CD14-positive monocyte (primary cell): ENCODE data around the gene ABCD2. TPM values are rescaled to one million over a fixed set of nuclear protein-coding genes. Genes with fewer than 3 reads are reported as not detected.

Experiments
- DNase-seq, 3 donors: peaks; one replicate each; pipeline ENCODE4 v3.0.0-alpha.2; 2011 to 2022
- H2AFZ ChIP-seq: 2 replicates; pipeline ENCODE4 v1.6.0; 2012; ENCODE audit warnings: mild to moderate bottlenecking, low read depth, low read length, inconsistent platforms; ENCODE audit not compliant: insufficient read depth, poor library complexity, severe bottlenecking
- H3K27ac ChIP-seq, 2 donors: 1 replicate in 1 of 2; 2 replicates in 1 of 2; pipeline ENCODE4 v1.5.1; 2012 to 2013; ENCODE audit warnings: low read length in 2 of 2, control low read depth in 1 of 2, inconsistent platforms in 1 of 2, low read depth in 1 of 2, mild to moderate bottlenecking in 1 of 2
- H3K27me3 ChIP-seq, 2 donors: one replicate each; pipeline versions ENCODE4 v1.6.0 to v1.6.1; 2011 to 2013; ENCODE audit warnings: low read length in 2 of 2; ENCODE audit not compliant: control insufficient read depth in 2 of 2, insufficient read depth in 2 of 2
- H3K36me3 ChIP-seq, 2 donors: replicated peaks in 1 of 2; 1 replicate in 1 of 2; 2 replicates in 1 of 2; pipeline versions ENCODE4 v1.5.1 to v1.6.1; 2012 to 2013; ENCODE audit warnings: low read length in 2 of 2, control low read depth in 1 of 2, inconsistent platforms in 1 of 2, mild to moderate bottlenecking in 1 of 2; ENCODE audit not compliant: insufficient read depth in 2 of 2, control insufficient read depth in 1 of 2
- H3K4me1 ChIP-seq, 2 donors: 1 replicate in 1 of 2; 2 replicates in 1 of 2; pipeline versions ENCODE4 v1.5.1 to v1.6.1; 2012 to 2013; ENCODE audit warnings: low read length in 2 of 2, control low read depth in 1 of 2, inconsistent platforms in 1 of 2, mild to moderate bottlenecking in 1 of 2, moderate library complexity in 1 of 2; ENCODE audit not compliant: insufficient read depth in 2 of 2, control insufficient read depth in 1 of 2
- H3K4me2 ChIP-seq: replicated peaks from 2 replicates; pipeline ENCODE3; 2012; ENCODE audit warnings: low read length, moderate library complexity, mild to moderate bottlenecking; ENCODE audit not compliant: poor library complexity, severe bottlenecking; ENCODE audit errors: extremely low read depth
- H3K4me3 ChIP-seq, 3 experiments: fragments of 200-600 bp in 1 of 3; sonication (generic) in 1 of 3; replicated peaks in 1 of 3; 1 replicate in 2 of 3; 2 replicates in 1 of 3; pipeline ENCODE4 v1.5.1; 2011 to 2013; ENCODE audit warnings: low read length in 3 of 3, mild to moderate bottlenecking in 3 of 3, control low read depth in 2 of 3, low read depth in 2 of 3, inconsistent platforms in 1 of 3, moderate library complexity in 1 of 3
- H3K79me2 ChIP-seq: 2 replicates; pipeline ENCODE4 v1.6.0; 2012; ENCODE audit warnings: mild to moderate bottlenecking, control low read depth, inconsistent platforms, low read length, moderate library complexity; ENCODE audit not compliant: insufficient read depth
- H3K9ac ChIP-seq: 2 replicates; pipeline ENCODE4 v1.6.0; 2017; ENCODE audit warnings: low read length, mild to moderate bottlenecking; ENCODE audit not compliant: insufficient read depth, poor library complexity, severe bottlenecking
- H3K9me3 ChIP-seq, 2 donors: replicated peaks in 1 of 2; 1 replicate in 1 of 2; 2 replicates in 1 of 2; pipeline versions ENCODE4 v1.5.1 to v1.6.1; 2012 to 2013; ENCODE audit warnings: low read length in 2 of 2, control low read depth in 1 of 2; ENCODE audit not compliant: control insufficient read depth in 1 of 2, insufficient read depth in 1 of 2
- H4K20me1 ChIP-seq: 2 replicates; pipeline ENCODE4 v1.6.0; 2012; ENCODE audit warnings: mild to moderate bottlenecking, low read length, control low read depth, moderate library complexity; ENCODE audit not compliant: insufficient read depth
- H3K27ac Mint-ChIP-seq, 7 donors: one replicate each; pipeline ENCODE4 v1.8.0; 2020; ENCODE audit warnings: mild to moderate bottlenecking in 7 of 7, mixed read lengths in 7 of 7, moderate library complexity in 6 of 7, inconsistent platforms in 2 of 7
- H3K27me3 Mint-ChIP-seq, 3 donors: one replicate each; pipeline ENCODE4 v1.8.0; 2021 to 2022; ENCODE audit warnings: low read depth in 3 of 3, mild to moderate bottlenecking in 3 of 3, mixed read lengths in 3 of 3, moderate library complexity in 3 of 3, inconsistent platforms in 1 of 3
- H3K36me3 Mint-ChIP-seq, 2 donors: one replicate each; pipeline ENCODE4 v1.8.0; 2020; ENCODE audit warnings: mixed read lengths in 2 of 2, inconsistent platforms in 1 of 2, mild to moderate bottlenecking in 1 of 2
- H3K4me1 Mint-ChIP-seq: one replicate; pipeline ENCODE4 v1.8.0; 2020; ENCODE audit warnings: mild to moderate bottlenecking, mixed read lengths
- H3K4me3 Mint-ChIP-seq, 2 donors: one replicate each; pipeline ENCODE4 v1.8.0; 2020; ENCODE audit warnings: mild to moderate bottlenecking in 2 of 2, mixed read lengths in 2 of 2, moderate library complexity in 1 of 2
- H3K9me3 Mint-ChIP-seq, 7 donors: one replicate each; pipeline ENCODE4 v1.8.0; 2020 to 2022; ENCODE audit warnings: mixed read lengths in 7 of 7, mild to moderate bottlenecking in 6 of 7, moderate library complexity in 6 of 7, inconsistent platforms in 2 of 7
- WGBS: methylation state at CpG from one replicate; pipeline ENCODE4 v1.1.5; 2013; ENCODE audit warnings: missing lambda C conversion rate; ENCODE audit not compliant: insufficient coverage; 5-methylcytosine and 5-hydroxymethylcytosine counted together
- intact Hi-C, 2 donors: fragments of 100-400 bp; cut with micrococcal nuclease; formaldehyde crosslinking; loops; one replicate each; pipeline versions ENCODE4 v1.15.0 to v1.15.1; 2023
- polyA plus RNA-seq, 3 donors: library from polyadenylated mRNA; depleted of rRNA in 1 of 3; unstranded in 2 of 3; stranded (reverse) in 1 of 3; fragments of 300-500 nt in 2 of 3; fragments of >200 nt in 1 of 3; fragmentation: Illumina TruSeq in 2 of 3; gene quantifications; 1 replicate in 2 of 3; 2 replicates in 1 of 3; pipeline ENCODE4 v1.2.3, GENCODE V29; 2012 to 2021
- TF ChIP-seq, protein P1 (sequence below): fragments of 200-600 bp; IDR thresholded peaks from one replicate; pipeline ENCODE4 v1.8.0; 2022; ENCODE audit warnings: antibody characterized with exemption, mild to moderate bottlenecking

ABCD2 gene
- polyA plus RNA-seq, 3 donors: not detected

DNA sequence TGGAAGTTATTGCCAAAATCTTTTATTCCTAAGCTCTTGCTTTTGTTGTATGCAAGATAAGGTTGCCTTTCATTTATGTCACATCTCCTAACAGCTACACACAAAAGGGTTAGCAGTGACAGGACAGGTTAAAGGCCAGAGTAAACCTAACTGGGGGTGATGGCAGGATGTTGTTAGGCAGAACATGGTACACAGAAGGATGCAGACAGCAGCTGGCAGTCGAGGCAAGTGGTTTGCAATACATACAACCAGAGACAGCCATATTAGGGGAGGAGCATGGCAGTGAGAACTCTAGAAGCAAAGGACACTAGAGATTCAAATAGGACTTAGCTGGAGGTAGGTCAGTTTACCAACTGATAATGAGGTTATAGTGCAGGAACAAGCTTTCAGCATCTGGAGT lies 2.7 kb upstream of the ABCD2 start:
- H2AFZ ChIP-seq: peak overlapping the region; percentile 38
- H3K79me2 ChIP-seq: no peaks in the 10 kb centered on the region
- H3K9me3 Mint-ChIP-seq: no peaks in the 10 kb centered on the region
- H3K9ac ChIP-seq: no peak overlapping the region
- no peak overlapping the region for H3K27ac ChIP-seq
- no peaks in the 10 kb centered on the region for H3K36me3 ChIP-seq
- H3K4me1 Mint-ChIP-seq: peaks cover 4% of the 10 kb centered on the region
- TF ChIP-seq, protein P1, sequence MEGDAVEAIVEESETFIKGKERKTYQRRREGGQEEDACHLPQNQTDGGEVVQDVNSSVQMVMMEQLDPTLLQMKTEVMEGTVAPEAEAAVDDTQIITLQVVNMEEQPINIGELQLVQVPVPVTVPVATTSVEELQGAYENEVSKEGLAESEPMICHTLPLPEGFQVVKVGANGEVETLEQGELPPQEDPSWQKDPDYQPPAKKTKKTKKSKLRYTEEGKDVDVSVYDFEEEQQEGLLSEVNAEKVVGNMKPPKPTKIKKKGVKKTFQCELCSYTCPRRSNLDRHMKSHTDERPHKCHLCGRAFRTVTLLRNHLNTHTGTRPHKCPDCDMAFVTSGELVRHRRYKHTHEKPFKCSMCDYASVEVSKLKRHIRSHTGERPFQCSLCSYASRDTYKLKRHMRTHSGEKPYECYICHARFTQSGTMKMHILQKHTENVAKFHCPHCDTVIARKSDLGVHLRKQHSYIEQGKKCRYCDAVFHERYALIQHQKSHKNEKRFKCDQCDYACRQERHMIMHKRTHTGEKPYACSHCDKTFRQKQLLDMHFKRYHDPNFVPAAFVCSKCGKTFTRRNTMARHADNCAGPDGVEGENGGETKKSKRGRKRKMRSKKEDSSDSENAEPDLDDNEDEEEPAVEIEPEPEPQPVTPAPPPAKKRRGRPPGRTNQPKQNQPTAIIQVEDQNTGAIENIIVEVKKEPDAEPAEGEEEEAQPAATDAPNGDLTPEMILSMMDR: no peak
- no peak for DNase-seq
- no peaks in the 10 kb centered on the region for H3K9me3 ChIP-seq
- H3K27me3 ChIP-seq: no peaks in the 10 kb centered on the region
- intact Hi-C loops: no loop called here
- H3K36me3 Mint-ChIP-seq: no peaks in the 10 kb centered on the region
- no peak overlapping the region for H3K4me3 Mint-ChIP-seq
- peak overlapping the region in 1 of 7 donors; percentile 1 for H3K27ac Mint-ChIP-seq
- no peaks in the 10 kb centered on the region for H3K27me3 Mint-ChIP-seq
- no peak overlapping the region for H3K4me2 ChIP-seq
- WGBS: 83% methylated on average over 1 of the region's 1 CpG
- H4K20me1 ChIP-seq: no peaks in the 10 kb centered on the region
- H3K4me3 ChIP-seq: no peak overlapping the region
- peaks cover 14 to 16% of the 10 kb centered on the region in 2 donors for H3K4me1 ChIP-seq

DNA sequence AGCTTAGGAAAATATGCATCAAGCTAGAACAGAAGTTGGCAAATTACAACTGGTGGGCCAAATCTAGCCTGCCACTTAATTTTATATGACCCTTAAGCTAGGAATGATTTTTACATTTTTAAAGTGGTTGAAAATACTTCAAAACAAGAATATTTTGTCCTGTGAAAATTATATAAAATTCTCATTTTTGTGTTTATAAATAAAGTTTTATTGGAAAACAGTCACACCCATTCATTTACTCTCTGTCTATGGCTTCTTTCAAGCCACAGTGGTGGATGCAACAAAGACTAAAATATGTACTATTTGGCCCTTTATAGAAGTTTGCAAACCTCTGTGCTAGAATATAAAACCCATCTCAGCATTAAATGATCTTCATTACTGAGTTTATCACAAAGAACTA lies 2.1 kb upstream of the ABCD2 start:
- no peak for DNase-seq
- Histone ChIP-seq H3K4me2 (no peak overlapping the region), H3K36me3 (no peaks in the 10 kb centered on the region), H3K4me1 (peaks cover 14 to 16% of the 10 kb centered on the region in 2 donors), H3K9me3 (no peaks in the 10 kb centered on the region), H2AFZ (no peak overlapping the region), H4K20me1 (no peaks in the 10 kb centered on the region), H3K4me3 (no peak overlapping the region), H3K27ac (no peak overlapping the region), H3K79me2 (no peaks in the 10 kb centered on the region), H3K9ac (no peak overlapping the region), H3K27me3 (no peaks in the 10 kb centered on the region)
- Mint-ChIP-seq H3K9me3 (no peaks in the 10 kb centered on the region), H3K27ac (no peak overlapping the region), H3K4me3 (no peak overlapping the region), H3K4me1 (peaks cover 4% of the 10 kb centered on the region), H3K27me3 (no peaks in the 10 kb centered on the region), H3K36me3 (no peaks in the 10 kb centered on the region)
- TF ChIP-seq, protein P1: no peak
- intact Hi-C loops: no loop called here
